Hypothalamus (tissue), 51 donors: ENCODE results near the gene DCBLD2.
"Not testable (repeated sequence)": the region's sequence is repeated elsewhere in the genome, so short reads cannot be mapped to it uniquely, and the experiment has no call there.

Experiments
- DNase-seq, 51 donors: peaks; one replicate each; lab custom pipeline; 2025; lab: John Stamatoyannopoulos, UW

Gene DCBLD2

GRCh38 chr3:98893740-98894139 is 7.8 kb downstream of the DCBLD2 start:
- no peak for DNase-seq

GRCh38 chr3:98892263-98892662 is 9.2 kb downstream of the DCBLD2 start:
- DNase-seq, result no peak

GRCh38 chr3:98890965-98891910 is 10.3 kb downstream of the DCBLD2 start:
- DNase-seq, result no peak

DNA sequence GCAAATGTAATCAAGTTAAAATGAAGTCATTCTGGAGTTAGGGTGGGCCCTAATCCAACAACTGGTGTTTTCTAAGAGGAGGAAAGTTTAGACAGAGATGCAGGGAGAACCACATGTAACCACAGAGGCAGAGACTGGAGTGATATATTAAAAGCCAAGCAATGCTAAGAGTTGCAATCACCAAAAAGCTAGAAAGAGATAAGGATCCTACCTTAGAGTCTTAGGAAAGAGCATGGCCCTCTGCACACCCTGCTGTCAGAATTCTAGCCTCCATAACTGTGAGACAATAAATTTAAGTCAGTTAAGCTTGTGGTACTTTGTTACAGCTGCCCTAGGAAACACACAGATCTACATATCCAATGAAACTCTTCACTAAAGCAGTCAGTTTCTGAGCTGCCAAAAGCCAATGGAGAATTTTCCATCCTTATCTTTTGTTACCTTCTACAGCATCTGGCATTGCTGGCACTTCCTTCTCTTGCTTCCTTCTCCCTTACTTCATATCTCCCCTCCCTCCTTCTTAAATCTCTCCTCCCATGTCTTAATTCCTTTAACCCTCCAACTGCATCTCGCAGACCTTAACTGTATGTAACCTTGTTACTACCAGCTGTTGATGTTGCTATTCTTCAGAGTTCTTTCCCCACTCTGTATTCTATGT is 11.2 kb downstream of the DCBLD2 start:
- no peak for DNase-seq

DNA sequence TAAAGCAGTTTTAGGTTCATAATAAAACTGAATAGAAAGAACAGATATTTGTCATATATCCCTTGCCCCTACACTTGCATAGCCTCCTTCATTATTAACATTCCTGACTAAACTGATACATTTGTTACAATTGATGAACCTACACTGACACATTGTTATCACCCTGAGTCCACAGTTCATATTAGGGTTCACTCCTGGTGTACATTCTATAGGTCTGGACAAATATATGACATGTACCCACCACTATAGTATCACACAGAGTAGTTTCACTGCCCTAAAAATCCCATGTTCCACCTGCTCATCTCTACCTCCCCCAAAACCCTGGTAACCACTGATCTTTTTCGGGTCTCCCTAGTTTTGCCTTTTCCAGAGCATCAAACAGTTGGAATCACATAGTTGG is 13.8 kb downstream of the DCBLD2 start:
- DNase-seq, result no peak

GRCh38 chr3:98886525-98886924 is 15.0 kb downstream of the DCBLD2 start:
- no peak for DNase-seq

DNA sequence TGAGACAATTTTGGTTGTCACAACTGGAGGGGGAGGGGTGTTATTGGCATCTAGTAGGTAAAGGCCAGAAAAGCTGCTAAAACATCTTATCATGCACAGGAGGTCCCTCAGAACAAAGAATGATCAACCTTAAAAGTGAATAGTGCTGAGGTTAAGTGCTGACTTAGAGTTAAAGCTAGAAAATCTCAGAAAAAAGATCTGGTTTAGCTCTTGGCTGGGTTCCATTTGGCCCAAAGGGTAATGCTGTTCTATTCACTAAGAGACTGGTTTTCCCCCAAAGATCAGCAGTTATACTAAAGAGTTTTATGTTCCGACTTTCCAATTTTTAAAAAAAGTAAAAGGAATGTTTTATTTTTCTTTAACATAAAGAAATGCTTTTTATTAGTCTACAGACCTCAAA is 15.6 kb downstream of the DCBLD2 start:
- DNase-seq, result no peak

DNA sequence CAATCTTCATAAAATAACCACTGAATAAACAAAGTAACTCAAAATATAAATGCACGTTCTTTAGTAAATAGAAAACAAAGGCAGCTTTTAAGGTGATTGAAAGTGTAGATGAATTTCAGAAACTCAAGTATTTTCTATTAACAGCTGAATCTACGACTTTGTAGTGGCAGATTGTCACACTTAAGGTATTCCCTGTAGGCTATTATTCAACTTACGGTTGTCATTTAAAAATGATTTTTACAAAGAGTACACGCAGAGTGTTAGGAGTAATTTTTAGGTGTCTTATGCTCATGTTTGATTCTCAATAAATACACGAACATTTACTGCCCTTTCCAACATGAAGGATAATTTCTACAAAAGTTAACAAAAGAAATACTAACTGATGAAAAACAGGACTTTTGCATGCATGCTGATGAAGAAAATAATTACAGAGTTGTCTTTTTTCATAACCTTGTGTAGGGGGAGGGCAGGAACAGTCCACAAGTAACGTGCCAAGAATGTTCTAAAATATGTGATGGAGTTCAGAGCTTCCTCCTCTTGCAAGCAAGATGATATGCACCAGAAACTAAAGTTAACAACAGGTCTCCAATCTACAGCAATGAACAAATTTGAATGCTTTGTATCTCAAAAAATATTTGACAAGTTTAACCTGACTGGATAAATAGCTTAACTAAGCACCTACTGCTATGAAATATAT is 16.7 kb downstream of the DCBLD2 start:
- DNase-seq, result no peak

- DNase-seq, result not testable (repeated sequence)
These were observed 18.7 kb downstream of the DCBLD2 start for GRCh38 chr3:98882614-98883333.

GRCh38 chr3:98877132-98877531 is 24.4 kb downstream of the DCBLD2 start:
- DNase-seq, result no peak

DNA sequence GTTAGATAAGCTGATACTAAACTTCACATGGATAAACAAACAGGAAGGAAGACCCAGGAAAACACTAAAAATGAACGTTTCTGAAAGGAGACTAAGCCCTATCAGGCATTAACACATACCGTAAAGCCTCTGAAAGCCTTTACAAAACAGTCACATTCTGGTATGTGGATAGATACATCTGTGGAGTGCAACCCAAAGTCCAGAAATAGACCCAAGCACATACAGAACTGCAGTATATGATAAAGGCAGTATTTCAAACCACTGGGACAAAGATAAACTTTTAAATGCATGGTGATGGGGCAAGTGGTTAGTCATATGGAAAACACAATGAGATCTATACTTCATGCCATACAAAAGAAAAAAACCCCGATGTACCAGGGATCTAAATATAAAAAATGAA is 26.0 kb downstream of the DCBLD2 start:
- no peak for DNase-seq

GRCh38 chr3:98874602-98875249 is 26.8 kb downstream of the DCBLD2 start:
- DNase-seq, result no peak

- DNase-seq, result no peak
These were observed 32.1 kb downstream of the DCBLD2 start for GRCh38 chr3:98869391-98869790.

GRCh38 chr3:98857971-98858370 is 43.5 kb downstream of the DCBLD2 start:
- not testable (repeated sequence) for DNase-seq

DNA sequence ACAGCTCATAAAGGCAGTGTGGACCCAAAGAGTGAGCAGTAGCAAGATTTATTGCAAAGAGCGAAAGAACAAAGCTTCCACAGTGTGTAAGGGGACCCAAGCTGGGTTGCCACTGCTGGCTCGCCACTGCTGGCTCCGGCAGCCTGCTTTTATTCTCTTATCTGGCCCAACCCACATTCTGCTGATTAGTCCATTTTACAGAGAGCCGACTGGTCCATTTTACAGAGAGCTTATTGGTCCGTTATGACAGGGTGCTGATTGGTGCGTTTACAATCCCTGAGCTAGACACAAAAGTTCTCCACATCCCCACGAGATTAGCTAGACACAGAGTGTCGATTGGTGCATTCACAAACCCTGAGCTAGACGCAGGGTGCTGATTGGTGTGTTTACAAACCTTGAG is 44.2 kb downstream of the DCBLD2 start:
- not testable (repeated sequence) for DNase-seq

- DNase-seq, result no peak
These were observed 44.8 kb downstream of the DCBLD2 start for GRCh38 chr3:98856724-98857123.

DNA sequence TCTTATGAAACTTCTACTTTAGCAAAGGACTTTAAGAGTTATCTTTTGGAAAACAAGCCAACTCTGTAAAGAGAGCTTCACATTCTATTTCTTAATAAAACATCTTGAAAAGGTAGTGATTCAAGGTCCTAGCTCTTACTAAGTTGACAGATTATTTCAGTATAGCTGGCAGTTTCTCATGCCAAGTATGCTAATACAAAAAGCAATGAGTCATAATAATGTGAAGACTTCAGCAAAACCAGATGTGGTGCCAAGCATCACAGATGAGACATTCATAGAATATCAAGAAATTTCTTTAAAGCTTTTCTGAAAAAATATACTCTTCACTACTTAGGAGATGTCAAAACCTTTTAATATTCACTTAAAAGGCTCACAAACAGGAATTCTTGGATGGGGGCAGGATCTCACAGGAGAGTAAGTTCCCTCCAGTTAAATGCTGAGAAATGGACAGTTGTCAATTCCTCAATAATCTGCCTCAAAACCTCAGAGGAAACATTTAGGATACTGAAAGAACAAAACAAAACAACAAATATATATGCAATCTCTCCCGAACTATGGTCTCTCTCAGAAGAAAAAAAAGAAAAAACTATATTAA is 45.6 kb downstream of the DCBLD2 start:
- peak in 1 of 51 donors; percentile 37 for DNase-seq

GRCh38 chr3:98848108-98848507 is 53.4 kb downstream of the DCBLD2 start:
- no peak for DNase-seq

DNA sequence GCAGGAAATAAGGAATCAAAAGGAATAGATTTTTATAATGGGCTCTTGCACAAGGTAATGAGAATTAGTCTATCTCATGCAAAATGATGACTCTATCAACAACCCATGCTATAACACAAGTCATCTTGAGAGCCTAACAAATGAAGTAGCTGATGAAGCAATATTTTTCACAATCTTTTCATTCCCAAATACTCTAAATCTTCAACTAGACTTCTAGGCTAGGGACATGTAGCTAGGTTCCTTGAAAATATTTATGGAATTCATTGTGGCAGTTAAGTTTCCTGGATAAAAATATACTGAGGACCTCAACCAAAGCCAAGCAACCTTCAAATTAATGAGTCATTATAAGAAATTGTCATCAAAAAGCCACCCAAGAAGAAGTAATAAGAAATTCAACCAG is 55.4 kb downstream of the DCBLD2 start:
- no peak for DNase-seq
